GM19351 (cell line): Measurements from ENCODE around the gene SLC12A3.
"Not testable (repeated sequence)": the region's sequence is repeated elsewhere in the genome, so short reads cannot be mapped to it uniquely, and the experiment has no call there.

Experiments used
- ATAC-seq: cut with Tn5 transposase; IDR thresholded peaks from one replicate; pipeline ENCODE4 v1.9.1; 2021; ENCODE audit warnings: mild to moderate bottlenecking, moderate library complexity; ENCODE audit not compliant: unreplicated experiment

Gene SLC12A3

GRCh38 chr16:56868766-56869165 is 3.8 kb downstream of the SLC12A3 start:
- not testable (repeated sequence) for ATAC-seq

- ATAC-seq, result no peak
Observed at GRCh38 chr16:56869513-56870275, 4.7 kb downstream of the SLC12A3 start.

- no peak for ATAC-seq
Observed at GRCh38 chr16:56870276-56870888, 5.4 kb downstream of the SLC12A3 start.

- ATAC-seq, result peak; percentile 44
Observed at GRCh38 chr16:56871172-56871593, 6.2 kb downstream of the SLC12A3 start.

GRCh38 chr16:56872863-56873391 is 7.9 kb downstream of the SLC12A3 start:
- no peak for ATAC-seq

- no peak for ATAC-seq
Observed at GRCh38 chr16:56874800-56875199, 9.8 kb downstream of the SLC12A3 start.

- ATAC-seq, result no peak
Observed at GRCh38 chr16:56876048-56876447, 11.0 kb downstream of the SLC12A3 start.

GRCh38 chr16:56877486-56878182 is 12.6 kb downstream of the SLC12A3 start:
- ATAC-seq, result no peak

GRCh38 chr16:56878282-56878854 is 13.4 kb downstream of the SLC12A3 start:
- no peak for ATAC-seq

GRCh38 chr16:56879276-56879675 is 14.3 kb downstream of the SLC12A3 start:
- no peak for ATAC-seq

- no peak for ATAC-seq
Observed at GRCh38 chr16:56880176-56880575, 15.2 kb downstream of the SLC12A3 start.

GRCh38 chr16:56880685-56881084 is 15.7 kb downstream of the SLC12A3 start:
- no peak for ATAC-seq

GRCh38 chr16:56882077-56882800 is 17.2 kb downstream of the SLC12A3 start:
- no peak for ATAC-seq

GRCh38 chr16:56883586-56883985 is 18.6 kb downstream of the SLC12A3 start:
- ATAC-seq, result no peak

GRCh38 chr16:56884026-56884582 is 19.1 kb downstream of the SLC12A3 start:
- no peak for ATAC-seq

GRCh38 chr16:56884929-56885328 is 19.9 kb downstream of the SLC12A3 start:
- not testable (repeated sequence) for ATAC-seq

GRCh38 chr16:56885446-56886162 is 20.6 kb downstream of the SLC12A3 start:
- ATAC-seq, result no peak

GRCh38 chr16:56886296-56886695 is 21.3 kb downstream of the SLC12A3 start:
- no peak for ATAC-seq

- no peak for ATAC-seq
Observed at GRCh38 chr16:56886826-56887225, 21.8 kb downstream of the SLC12A3 start.

GRCh38 chr16:56888806-56889205 is 23.8 kb downstream of the SLC12A3 start:
- peak; percentile 77 for ATAC-seq
